GF-D8 (cell line): ENCODE data around the gene SLC24A3.

Experiments used
- DNase-seq: peaks from one replicate; lab custom pipeline; 2025; lab: John Stamatoyannopoulos, UW

SLC24A3 gene

GRCh38 chr20:19384940-19385339 lies 172.5 kb downstream of the SLC24A3 start:
- DNase-seq = no peak

- no peak for DNase-seq
These were observed 174.8 kb downstream of the SLC24A3 start for GRCh38 chr20:19387251-19387650.

- no peak for DNase-seq
These were observed 180.1 kb downstream of the SLC24A3 start for GRCh38 chr20:19392344-19393130.

- DNase-seq = no peak
These were observed 184.1 kb downstream of the SLC24A3 start for GRCh38 chr20:19396460-19397081.

GRCh38 chr20:19397226-19397625 lies 184.8 kb downstream of the SLC24A3 start:
- DNase-seq = no peak

- no peak for DNase-seq
These were observed 185.2 kb downstream of the SLC24A3 start for GRCh38 chr20:19397666-19398065.

- DNase-seq = no peak
These were observed 188.7 kb downstream of the SLC24A3 start for GRCh38 chr20:19401096-19401495.

GRCh38 chr20:19403549-19403948 lies 191.1 kb downstream of the SLC24A3 start:
- no peak for DNase-seq

- no peak for DNase-seq
These were observed 192.4 kb downstream of the SLC24A3 start for GRCh38 chr20:19404826-19405225.

- DNase-seq = no peak
These were observed 193.5 kb downstream of the SLC24A3 start for GRCh38 chr20:19405958-19406357.

GRCh38 chr20:19406381-19406780 lies 193.9 kb downstream of the SLC24A3 start:
- DNase-seq = no peak

GRCh38 chr20:19407196-19407595 lies 194.8 kb downstream of the SLC24A3 start:
- no peak for DNase-seq

- no peak for DNase-seq
These were observed 195.3 kb downstream of the SLC24A3 start for GRCh38 chr20:19407736-19408135.

- no peak for DNase-seq
These were observed 196.5 kb downstream of the SLC24A3 start for GRCh38 chr20:19408971-19409370.

- DNase-seq = no peak
These were observed 199.4 kb downstream of the SLC24A3 start for GRCh38 chr20:19411811-19412210.

GRCh38 chr20:19412254-19412653 lies 199.8 kb downstream of the SLC24A3 start:
- no peak for DNase-seq

- DNase-seq = no peak
These were observed 202.2 kb downstream of the SLC24A3 start for GRCh38 chr20:19414600-19414999.

GRCh38 chr20:19415786-19416185 lies 203.3 kb downstream of the SLC24A3 start:
- DNase-seq = no peak

GRCh38 chr20:19416627-19417026 lies 204.2 kb downstream of the SLC24A3 start:
- DNase-seq = no peak

- no peak for DNase-seq
These were observed 207.0 kb downstream of the SLC24A3 start for GRCh38 chr20:19419396-19419795.

GRCh38 chr20:19423097-19423899 lies 210.9 kb downstream of the SLC24A3 start:
- DNase-seq = no peak

- no peak for DNase-seq
These were observed 211.6 kb downstream of the SLC24A3 start for GRCh38 chr20:19423900-19424620.
